ENCODE results near the gene MYH9. TPM values are rescaled to one million over a fixed set of nuclear protein-coding genes. Genes with fewer than 3 reads are reported as not detected.
"Not testable (repeated sequence)": the region's sequence is repeated elsewhere in the genome, so short reads cannot be mapped to it uniquely, and the experiment has no call there.

The MYH9 gene
- total RNA-seq, 3 donors from 2014 or later (not counting 1 experiment from before 2014, with no cell fraction given) = 803 to 1,038 (median 808) TPM

DNA sequence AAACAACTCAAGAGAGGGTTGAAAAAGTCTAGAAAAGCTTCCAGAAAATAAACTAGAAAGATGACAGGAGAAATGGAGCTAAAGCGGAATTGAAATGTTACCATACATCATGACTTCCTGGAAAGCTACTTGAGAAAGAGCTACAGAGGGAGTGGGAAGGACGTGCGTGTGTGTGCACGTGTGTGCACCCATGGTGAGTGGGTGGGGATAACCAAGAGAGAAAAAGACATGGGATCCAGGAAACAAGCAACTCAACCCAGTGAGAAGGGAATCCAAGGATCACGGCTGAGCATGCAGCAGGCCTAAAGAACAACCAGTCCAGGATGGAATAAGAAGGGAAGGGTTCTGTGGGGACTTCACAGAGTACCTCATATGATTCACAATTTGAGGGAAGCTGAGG is 113.2 kb downstream of the MYH9 start:
- Mint-ChIP-seq H3K36me3 (no peaks in the 10 kb centered on the region), H3K27ac (peak overlapping the region in 1 of 2 donors; percentile 19), H3K4me3 (no peak overlapping the region), H3K4me1 (peaks cover 12 to 14% of the 10 kb centered on the region in 2 donors), H3K9me3 (no peaks in the 10 kb centered on the region), H3K27me3 (ENCODE audit: low read depth in 2 of 2) (no peaks in the 10 kb centered on the region)
- H3K9me3 ChIP-seq (ENCODE audit: control insufficient read depth, insufficient read depth, low read length) = no peaks in the 10 kb centered on the region
- peaks cover 5% of the 10 kb centered on the region for H3K36me3 ChIP-seq (ENCODE audit: control insufficient read depth, insufficient read depth, low read length)
- WGBS (ENCODE audit: insufficient coverage) = 88% methylated on average over 5 of the region's 5 CpGs
- intact Hi-C loops (cut with micrococcal nuclease) = no loop called here
- H3K27me3 ChIP-seq (ENCODE audit: control insufficient read depth, insufficient read depth, low read length) = no peaks in the 10 kb centered on the region
- no peak for ATAC-seq
- H3K4me1 ChIP-seq (ENCODE audit: control insufficient read depth, insufficient read depth, low read length) = peaks cover 10% of the 10 kb centered on the region
- DNase-seq = no peak
- H3K27ac ChIP-seq (ENCODE audit: low read length) = no peak overlapping the region
- H3K4me3 ChIP-seq (ENCODE audit: low read length) = no peak overlapping the region
- TF ChIP-seq, protein P1, sequence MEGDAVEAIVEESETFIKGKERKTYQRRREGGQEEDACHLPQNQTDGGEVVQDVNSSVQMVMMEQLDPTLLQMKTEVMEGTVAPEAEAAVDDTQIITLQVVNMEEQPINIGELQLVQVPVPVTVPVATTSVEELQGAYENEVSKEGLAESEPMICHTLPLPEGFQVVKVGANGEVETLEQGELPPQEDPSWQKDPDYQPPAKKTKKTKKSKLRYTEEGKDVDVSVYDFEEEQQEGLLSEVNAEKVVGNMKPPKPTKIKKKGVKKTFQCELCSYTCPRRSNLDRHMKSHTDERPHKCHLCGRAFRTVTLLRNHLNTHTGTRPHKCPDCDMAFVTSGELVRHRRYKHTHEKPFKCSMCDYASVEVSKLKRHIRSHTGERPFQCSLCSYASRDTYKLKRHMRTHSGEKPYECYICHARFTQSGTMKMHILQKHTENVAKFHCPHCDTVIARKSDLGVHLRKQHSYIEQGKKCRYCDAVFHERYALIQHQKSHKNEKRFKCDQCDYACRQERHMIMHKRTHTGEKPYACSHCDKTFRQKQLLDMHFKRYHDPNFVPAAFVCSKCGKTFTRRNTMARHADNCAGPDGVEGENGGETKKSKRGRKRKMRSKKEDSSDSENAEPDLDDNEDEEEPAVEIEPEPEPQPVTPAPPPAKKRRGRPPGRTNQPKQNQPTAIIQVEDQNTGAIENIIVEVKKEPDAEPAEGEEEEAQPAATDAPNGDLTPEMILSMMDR (IDR thresholded peaks at IDR 0.05) = no peak

DNA sequence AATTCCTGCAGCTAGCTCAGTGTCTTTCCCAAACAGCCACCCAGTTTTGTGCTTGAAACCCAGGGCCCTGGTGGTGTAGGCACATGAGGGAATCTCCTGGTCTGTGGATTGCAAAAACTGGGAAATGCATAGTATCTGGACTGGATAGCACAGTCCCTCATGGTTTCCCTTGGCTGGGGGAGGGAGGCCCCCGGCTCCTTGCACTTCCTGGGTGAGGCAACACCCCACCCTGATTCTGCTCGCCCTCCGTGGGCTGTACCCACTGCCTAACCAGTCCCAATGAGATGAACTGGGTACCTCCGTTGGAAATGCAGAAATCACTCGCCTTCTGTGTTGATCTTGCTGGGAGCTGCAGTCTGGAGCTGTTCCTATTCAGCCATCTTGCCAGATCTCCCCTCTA is 115.8 kb downstream of the MYH9 start:
- intact Hi-C loops (cut with micrococcal nuclease); H3K9me3 Mint-ChIP-seq; H3K9me3 ChIP-seq (ENCODE audit: control insufficient read depth, insufficient read depth, low read length); H3K4me1 Mint-ChIP-seq; H3K4me3 Mint-ChIP-seq; H3K27me3 ChIP-seq (ENCODE audit: control insufficient read depth, insufficient read depth, low read length); H3K36me3 Mint-ChIP-seq; ATAC-seq; H3K27me3 Mint-ChIP-seq (ENCODE audit: low read depth in 2 of 2); H3K4me1 ChIP-seq (ENCODE audit: control insufficient read depth, insufficient read depth, low read length); H3K36me3 ChIP-seq (ENCODE audit: control insufficient read depth, insufficient read depth, low read length); H3K4me3 ChIP-seq (ENCODE audit: low read length); H3K27ac ChIP-seq (ENCODE audit: low read length); H3K27ac Mint-ChIP-seq; DNase-seq: not testable (repeated sequence)
- 84% methylated on average over 5 of the region's 5 CpGs for WGBS (ENCODE audit: insufficient coverage)

DNA sequence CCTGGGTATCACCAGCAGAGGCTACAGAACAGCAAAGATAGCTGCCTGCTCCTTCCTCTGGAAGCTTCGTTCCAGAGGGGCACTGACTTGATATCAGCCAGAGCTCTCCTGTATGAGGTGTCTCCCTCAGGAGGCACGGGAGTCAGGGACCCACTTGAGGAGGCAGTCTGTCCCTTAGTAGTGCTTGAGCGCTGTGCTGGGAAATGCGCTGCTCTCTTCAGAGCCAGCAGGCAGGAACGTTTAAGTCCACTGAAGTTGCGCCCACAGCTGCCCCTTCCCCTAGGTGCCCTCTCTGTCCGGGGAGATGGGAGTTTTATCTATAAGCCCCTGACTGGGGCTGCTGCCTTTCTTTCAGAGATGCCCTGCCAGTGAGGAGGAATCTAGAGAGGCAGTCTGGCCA is 116.5 kb downstream of the MYH9 start:
- H3K4me1 Mint-ChIP-seq; H3K9me3 ChIP-seq (ENCODE audit: control insufficient read depth, insufficient read depth, low read length); ATAC-seq; H3K27ac Mint-ChIP-seq; H3K36me3 Mint-ChIP-seq; intact Hi-C loops (cut with micrococcal nuclease); H3K4me3 ChIP-seq (ENCODE audit: low read length); H3K4me1 ChIP-seq (ENCODE audit: control insufficient read depth, insufficient read depth, low read length); H3K36me3 ChIP-seq (ENCODE audit: control insufficient read depth, insufficient read depth, low read length); H3K27me3 ChIP-seq (ENCODE audit: control insufficient read depth, insufficient read depth, low read length); DNase-seq; H3K4me3 Mint-ChIP-seq; H3K9me3 Mint-ChIP-seq; H3K27ac ChIP-seq (ENCODE audit: low read length); H3K27me3 Mint-ChIP-seq (ENCODE audit: low read depth in 2 of 2): not testable (repeated sequence)
- 94% methylated on average over 7 of the region's 7 CpGs for WGBS (ENCODE audit: insufficient coverage)

DNA sequence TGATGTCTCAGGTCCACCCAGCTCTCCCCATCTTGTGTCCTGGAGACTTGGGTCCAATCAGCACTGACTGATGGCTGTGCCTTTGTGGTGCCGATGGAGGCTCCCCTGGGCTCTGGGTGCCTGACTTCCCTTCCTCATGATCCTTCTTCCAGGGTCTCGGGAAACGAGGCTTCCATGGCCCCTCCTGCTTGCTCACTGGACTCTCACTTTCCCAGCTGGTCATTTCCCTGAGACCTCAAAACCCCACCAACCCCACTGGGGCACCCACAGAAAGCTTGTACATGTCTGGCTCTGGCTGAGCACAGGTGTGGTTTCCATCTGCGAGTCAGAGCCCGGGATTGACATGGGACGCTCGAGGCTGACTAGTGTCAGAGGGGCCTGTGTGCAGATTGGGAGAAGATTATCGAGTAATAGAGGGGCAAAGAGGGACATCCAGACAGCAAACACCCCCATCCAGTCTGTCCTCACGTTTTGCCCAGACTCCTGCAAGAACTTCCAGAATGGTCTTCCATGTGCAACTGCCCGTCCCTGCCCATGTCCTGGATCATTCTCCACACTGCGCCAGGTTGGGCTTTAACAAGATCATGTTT is 119.8 kb downstream of the MYH9 start:
- Histone ChIP-seq H3K4me1 (ENCODE audit: control insufficient read depth, insufficient read depth, low read length) (no peaks in the 10 kb centered on the region), H3K27me3 (ENCODE audit: control insufficient read depth, insufficient read depth, low read length) (no peaks in the 10 kb centered on the region), H3K36me3 (ENCODE audit: control insufficient read depth, insufficient read depth, low read length) (peaks cover 27% of the 10 kb centered on the region), H3K9me3 (ENCODE audit: control insufficient read depth, insufficient read depth, low read length) (no peaks in the 10 kb centered on the region), H3K4me3 (ENCODE audit: low read length) (no peak overlapping the region), H3K27ac (ENCODE audit: low read length) (no peak overlapping the region)
- H3K27me3 Mint-ChIP-seq (ENCODE audit: low read depth in 2 of 2) = no peaks in the 10 kb centered on the region
- no peak for ATAC-seq
- intact Hi-C loops (cut with micrococcal nuclease) = no loop called here
- H3K4me3 Mint-ChIP-seq = no peak overlapping the region
- H3K27ac Mint-ChIP-seq = no peak overlapping the region
- H3K9me3 Mint-ChIP-seq = no peaks in the 10 kb centered on the region
- WGBS (ENCODE audit: insufficient coverage) = 96% methylated on average over 11 of the region's 11 CpGs
- TF ChIP-seq, protein P1 (IDR thresholded peaks at IDR 0.05) = no peak
- peaks cover 0 to 12% of the 10 kb centered on the region in 2 donors for H3K4me1 Mint-ChIP-seq
- no peaks in the 10 kb centered on the region for H3K36me3 Mint-ChIP-seq
- DNase-seq = no peak
